Activated gamma-delta T cell treated with Interleukin-2 at 50 U/mL for 16 hours (primary cell): ENCODE results near the gene SHTN1.

Experiments
- DNase-seq: peaks from one replicate; pipeline ENCODE4 v3.0.0-alpha.2; 2020

SHTN1 gene

DNA sequence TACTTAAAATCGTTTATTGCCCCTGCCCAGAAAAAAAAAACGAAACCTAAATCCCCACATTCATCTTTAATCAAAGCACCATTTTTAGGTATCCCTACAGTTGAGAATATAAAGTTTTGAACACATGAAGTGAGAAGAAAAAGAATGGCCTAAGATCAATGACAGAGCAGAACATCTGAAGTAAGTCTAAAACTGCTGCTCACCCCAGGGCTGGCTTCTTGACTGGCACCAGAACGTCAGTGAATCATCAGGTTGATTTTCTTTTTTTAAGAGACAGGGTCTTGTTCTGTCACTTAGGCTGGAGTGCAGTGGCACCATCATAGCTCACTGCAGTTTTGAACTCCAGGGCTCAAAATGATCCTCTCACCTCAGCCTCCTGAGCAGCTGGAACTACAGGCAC is 24.9 kb downstream of the SHTN1 start:
- no peak for DNase-seq

DNA sequence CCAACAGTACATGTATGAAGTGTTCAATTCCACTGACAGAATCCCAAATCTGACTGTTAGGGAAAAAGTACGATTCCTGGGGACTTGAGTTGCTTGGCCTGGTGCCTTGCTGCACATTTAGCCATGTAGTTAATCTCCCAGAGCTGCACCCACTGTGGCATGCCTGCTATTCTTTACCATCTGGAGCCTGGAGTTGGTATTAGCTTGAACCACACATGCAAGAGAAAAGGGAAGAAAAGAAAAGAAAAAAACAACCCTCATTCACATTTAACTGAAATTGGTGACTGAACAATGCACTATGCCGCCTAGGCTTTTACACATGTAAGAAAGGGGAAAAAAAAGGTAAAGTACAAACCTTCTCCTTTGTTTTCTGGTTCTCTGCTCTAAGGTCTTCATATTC is 26.1 kb downstream of the SHTN1 start:
- DNase-seq, result no peak

DNA sequence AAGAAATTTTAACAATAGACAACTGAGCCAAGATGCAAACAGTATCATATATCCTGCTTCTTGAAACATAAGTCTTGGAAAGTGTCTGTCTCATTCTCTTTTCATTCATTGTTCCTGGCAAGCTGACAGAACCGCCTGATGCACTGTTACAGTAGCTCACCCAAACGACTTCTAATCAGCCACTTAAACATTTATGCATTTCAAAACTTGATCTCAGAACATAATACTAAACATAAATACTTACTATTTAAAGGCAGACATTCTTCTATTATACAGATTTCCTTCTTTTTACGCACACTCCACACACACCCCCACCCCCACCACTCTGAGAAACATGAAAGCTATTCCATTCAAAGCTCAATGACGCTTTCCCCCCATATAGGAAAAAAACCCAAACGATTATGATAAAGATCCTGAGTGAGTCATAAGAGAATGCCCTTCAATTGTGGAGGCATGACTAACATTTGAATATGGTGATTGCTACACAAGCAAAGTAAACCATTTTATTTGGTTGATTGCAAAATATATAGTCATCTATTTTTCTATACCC is 30.5 kb downstream of the SHTN1 start:
- DNase-seq, result no peak

DNA sequence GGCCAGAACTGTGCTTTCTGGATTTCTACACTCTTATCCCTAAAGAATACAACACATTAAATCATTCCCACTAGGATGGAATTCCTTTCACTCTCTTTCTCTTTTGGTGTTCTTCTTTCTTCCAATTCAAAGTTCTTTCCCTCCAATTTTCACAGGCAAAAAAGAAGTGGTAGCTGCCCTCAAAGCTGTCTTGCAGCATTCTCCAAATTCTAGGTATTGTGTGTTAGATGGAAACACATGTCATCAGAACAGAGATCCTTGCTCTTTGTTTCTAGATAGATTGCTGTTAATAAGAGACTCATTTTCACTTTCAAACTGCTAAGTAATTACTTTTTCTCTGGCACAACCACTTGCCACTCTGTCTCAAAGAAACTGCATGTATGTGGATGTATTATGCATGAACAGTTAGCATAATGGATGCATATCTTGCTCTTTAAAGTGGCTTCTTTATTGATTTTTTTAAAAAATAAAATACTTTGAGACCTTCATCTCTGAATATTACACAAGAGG is 31.0 kb downstream of the SHTN1 start:
- no peak for DNase-seq

DNA sequence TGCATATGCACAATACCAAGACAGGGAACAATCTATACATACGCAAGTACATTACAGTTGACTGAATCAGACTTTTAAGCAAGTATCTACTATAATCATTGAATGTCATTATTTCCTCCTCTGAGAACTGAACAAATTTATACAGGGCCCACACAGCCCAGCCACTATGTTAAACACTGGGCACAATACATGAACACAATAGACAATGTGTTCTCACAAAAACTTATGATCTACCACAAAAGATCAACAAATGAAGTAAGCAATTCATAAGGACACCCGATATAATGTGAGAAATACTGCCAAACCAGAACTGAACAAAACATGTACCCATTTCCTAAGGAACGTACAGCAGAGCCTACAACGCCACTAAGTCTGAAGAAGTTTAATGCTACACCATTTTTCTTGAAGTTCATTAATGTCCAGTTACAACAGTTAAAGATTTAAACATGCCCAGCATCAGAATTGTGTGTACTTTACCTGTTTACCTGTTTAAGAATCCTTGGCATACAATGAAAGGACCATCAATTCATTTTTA is 31.5 kb downstream of the SHTN1 start:
- DNase-seq, result no peak

DNA sequence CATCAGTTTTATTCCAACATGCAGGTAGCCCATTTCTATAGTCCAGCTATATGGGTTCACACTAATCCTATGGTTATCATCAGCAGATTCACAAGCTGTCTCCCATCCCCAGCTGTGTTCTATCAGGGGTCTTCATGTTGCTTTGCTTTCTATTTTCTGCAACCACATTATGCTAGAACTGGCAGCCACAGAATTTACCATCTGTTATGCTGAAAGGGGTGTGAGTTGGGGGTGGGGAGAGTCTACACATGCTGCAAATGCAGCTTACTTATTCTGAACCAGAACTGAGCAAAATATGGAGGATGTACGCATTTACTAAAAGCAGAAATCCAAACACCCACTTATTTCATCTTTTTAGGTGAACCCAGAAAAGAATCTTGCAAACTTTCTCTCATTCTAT is 32.9 kb downstream of the SHTN1 start:
- no peak for DNase-seq

DNA sequence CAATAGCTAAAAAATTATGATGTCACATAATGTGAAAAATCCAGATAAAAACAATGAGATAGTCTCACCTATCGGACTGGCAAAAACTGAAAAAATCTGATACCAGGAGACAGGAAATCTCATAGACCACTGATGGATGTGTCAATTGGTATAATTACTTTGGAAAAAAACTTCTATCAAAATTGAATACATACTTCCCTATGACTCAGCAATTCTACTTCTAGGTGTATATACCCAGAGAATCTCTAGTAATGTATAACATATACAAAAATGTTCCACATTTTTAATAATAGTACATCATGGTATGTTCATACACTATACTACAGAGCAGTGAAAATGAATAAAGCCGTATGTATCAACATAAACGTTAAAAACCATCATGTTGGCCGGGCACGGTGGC is 34.9 kb downstream of the SHTN1 start:
- DNase-seq, result no peak

DNA sequence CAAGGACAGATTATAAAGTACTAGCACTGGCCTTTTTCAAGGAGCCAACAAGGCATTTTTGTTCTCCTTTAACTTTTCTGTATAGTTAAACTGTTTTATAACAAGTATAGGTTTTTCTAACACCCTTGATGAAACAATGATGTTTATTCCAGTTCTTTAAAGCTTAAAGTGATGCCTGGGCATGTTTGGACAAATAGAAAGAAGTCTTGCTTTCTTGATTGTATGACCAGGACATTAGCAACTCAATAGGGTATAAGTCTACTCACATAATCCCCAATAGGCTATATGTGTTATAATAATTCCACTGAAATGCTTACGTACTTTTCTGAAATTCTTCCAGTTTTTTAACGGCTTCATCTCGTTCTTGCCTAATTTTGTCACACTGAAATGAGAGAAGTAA is 36.7 kb downstream of the SHTN1 start:
- no peak for DNase-seq

DNA sequence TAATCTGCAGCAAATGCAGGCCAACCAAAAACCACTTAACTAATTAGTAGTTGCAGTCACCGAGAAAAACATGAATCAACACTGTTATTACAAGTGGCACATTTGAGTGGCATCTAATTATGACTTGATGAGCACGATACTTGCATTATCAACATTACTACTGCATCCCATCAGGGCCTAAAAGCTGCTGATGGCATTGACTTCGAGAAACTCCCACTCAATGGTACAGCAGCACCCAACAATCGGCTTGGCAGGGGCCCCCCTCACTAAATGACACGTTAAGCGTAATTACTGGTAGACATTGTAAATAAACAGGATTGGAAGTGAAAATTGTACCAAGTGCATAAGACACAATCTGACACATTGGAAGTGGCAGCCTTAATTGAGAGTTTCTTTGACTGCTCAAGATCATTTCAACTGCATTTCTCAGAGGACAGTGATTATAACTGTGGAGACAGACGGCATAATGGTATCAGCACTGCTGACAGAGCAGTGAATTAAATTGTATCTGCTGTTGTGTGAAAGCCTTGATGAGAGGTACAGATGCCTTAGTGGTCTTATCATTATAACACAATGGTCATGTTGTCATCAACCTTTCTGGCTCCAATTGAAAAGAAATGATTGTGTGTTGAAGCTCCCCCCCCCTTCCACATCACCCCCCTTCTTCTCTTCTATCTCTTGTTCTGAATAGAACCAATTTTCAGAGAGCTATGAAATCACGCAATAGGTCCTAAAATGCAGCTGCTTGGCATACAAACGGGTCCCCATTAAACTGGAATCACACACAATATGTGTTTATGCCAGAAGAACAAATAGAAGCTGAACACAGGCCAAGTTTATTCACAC is 43.4 kb downstream of the SHTN1 start:
- DNase-seq, result no peak

DNA sequence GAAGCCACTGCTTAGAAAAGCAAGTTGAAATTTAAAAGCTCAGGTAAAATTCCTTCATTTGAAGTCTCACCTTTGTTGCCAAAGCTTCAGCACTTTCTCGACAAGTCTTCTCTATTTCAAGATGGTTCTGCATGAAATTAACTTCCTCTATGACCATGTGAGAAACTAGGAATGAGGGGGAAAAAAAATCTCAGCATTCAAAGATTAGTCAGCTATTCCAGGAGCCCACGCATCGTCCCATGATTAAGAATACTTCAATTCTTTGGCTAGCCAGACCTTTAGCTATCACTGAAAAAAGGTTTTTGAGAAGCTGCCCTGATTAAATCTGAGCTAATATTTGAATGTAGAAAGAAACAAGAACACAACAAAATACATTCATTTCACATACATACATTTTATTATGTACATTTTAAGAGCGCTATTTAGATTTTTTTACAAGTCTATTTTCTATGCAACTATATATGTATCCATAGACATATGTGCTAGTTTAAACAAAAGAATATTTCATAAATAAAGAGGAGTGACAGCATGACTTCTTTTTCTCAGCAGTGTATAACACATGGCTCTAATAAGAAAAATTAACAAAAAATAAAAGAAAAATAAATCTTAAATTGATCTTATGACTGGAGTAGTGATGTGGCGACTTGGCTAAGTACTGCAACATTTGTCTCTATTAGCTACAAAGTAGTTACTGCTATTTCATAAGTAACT is 44.8 kb downstream of the SHTN1 start:
- no peak for DNase-seq

DNA sequence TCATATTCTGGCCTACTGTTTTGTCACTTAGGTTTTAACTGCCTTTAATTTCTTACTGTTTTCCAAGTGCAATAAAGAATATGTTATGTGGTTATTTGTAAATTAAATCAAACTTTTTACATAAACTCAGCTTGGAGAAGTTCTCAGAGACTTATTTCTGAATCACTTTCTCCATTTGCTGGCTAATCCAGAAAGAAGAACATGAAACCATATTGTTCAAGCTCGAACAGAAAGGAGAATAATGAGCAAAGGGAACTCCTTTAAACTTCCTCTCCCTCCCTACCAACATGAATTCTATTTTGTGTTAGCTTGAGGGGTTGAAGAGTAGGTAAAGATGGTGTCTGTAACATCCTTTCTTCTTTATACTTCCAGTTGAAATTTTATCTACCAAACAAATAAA is 52.3 kb downstream of the SHTN1 start:
- no peak for DNase-seq

DNA sequence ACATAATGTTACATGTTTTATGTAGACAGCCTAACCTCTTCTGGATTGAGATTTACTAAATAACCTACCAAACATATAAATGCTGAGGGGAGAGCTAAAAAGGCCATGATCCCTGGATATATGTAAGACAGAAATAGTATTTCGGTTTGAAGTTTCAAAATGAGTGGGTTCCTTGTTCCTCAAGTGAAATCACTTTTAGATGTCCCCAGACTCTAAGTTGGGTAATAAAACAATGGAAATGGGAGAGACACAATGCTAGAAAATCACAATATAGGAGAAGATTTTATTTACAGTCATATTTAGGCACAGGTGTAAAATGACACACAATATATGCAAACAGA is 56.5 kb downstream of the SHTN1 start:
- DNase-seq, result no peak

DNA sequence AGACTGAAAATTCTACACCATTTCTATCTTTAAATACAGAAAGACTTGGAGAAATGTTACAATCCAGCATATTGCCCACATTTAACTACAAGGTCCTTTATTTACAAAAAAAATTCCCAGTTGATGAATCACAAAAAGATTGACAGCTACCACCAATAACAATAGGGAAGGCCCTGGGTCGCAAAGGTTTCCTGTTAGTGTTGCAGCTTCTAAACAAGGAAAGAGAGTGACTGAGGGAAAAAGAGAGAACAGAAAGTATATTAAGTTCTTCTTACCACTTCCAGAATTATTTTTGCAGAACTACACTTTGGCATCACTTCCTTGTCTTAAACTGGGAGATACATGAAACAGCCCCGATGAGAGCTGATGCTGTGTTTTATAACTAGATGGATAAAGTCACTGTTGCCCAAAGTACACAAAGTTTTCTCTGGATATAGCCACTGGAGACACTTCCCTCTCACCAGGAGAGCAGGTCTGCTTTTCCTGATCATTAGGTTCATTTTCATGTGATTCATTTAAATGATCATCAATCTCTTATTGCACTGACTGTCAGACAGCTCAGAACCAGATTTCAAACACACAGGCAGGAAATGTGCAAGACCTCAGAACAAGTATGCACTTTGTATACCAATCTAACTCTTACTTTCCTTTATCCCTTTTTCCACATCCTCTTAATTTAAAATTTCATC is 57.0 kb downstream of the SHTN1 start:
- DNase-seq, result no peak

DNA sequence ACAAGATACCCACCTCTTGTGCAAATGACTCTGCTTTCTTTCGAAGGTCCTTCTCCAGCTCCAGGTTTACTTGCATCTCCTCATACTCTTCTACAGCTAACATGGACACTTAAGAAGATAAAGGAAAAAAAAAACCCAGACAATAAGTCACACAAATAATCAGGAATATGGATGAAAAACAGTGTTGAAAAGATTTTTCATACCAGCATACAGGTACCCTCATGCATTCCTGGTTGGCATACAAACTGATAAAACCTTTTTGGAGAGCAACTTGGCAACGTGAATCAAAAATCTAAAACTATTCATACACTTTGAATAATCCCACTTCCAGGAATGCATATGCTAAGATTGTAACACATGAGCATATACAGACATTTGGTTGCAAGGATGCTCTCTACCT is 60.1 kb downstream of the SHTN1 start:
- no peak for DNase-seq

DNA sequence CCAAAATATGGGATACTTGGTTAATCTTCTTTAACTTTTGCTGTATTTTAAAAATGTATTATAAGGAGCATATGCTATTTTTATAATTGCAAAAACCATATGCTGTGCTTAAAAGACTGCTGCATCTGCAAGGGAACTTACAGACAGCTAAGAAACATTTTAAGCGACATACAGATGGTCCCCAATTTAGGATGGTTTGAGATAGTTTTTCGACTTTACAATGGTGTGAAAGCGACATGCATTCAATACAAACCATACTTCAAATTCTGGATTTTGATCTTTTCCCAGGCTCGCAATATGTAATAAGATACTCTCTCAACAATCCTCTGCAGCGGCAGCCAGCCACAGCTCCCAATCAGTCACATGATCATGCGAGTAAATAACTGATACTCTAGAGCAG is 73.2 kb downstream of the SHTN1 start:
- DNase-seq, result no peak

DNA sequence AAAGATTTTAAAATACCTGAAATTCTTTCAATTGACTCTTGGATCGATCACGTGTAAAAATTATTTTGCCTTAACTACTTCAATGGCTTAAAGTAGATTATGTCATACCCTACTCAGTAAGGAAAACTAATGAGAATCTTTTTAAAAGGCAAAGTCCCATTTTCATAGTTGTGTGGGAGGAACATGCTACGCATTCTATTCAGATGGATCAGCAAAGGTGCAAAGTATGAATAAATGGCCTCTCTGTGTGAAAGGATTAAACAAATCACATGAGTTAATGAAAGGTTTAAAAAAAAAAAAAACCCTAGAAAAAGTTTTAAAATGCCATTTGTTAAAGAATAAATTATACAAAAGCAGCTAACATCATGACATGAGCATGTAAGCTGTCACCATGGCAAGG is 78.6 kb downstream of the SHTN1 start:
- DNase-seq, result no peak

DNA sequence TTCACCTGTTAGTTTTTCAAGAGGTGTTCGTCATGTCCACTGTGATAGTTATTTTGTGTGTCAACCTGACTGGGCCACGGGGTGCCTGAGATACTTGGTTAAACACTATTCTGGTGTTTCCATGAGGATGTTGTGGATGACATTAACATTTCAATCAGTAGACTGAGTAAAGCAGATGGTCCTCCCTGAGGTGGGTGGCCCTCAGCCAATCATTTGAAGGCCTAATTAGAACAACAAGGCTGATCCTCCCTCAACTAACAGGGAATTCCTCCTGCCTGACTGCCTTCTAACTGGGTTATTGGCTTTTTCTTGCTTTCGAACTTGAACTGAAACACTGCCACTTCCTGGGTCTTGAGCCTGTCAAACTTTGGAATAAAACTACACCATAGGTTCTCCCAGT is 79.9 kb downstream of the SHTN1 start:
- no peak for DNase-seq

DNA sequence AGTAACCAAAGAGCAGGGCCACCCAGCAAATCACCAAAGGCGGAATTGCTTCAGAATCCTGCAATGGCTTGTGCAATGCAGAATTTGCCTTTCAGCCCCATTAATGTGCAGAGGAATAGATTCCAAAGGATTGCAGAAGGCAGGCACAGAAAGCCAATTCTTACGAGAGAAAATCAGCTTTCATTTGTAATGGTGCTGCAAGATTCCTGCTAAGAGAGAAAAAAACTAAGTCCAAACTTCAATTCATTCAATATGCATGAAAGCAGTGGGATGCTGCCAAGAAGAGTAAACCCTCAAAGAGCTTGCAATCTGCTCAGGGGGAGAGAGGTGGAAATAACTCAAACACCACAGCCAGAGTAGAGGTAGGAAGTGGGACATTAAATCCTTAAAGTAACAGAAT is 85.3 kb downstream of the SHTN1 start:
- DNase-seq, result no peak

DNA sequence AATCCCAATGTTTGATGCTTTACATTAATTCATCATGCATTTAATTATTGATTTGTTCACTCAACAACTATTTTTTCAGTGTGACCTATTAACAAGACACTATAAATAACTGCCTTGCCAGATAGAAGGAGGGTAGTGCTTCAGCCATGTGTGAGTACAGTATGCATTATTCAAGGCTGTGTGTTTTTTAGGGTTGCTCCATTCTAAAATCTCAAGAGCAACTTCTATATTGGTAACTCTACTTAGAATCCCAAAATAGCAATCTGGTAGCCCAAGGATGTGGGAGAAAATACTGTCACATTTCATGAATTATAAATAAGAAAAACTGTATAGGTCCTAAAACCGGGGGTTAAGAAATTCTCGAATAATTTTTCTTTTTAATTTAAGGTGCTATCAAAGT is 85.8 kb downstream of the SHTN1 start:
- DNase-seq, result no peak

DNA sequence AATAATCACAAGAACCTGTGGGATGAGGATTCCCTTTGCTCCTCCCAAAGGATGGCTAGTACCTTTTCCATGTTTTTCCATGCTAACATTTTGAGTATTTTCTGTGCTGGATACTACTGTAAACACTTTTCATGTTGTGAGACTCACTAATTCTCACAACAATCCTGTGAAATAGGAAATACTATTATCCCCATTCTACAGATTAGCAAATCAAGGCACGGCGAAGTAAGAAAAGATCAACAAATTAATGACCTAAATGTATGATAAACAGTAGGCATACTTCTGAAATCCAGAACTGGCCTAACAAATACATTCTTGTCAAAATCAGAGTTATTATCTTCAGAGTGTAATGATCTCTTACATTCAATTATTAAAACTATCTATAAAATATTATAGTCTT is 86.4 kb downstream of the SHTN1 start:
- no peak for DNase-seq

DNA sequence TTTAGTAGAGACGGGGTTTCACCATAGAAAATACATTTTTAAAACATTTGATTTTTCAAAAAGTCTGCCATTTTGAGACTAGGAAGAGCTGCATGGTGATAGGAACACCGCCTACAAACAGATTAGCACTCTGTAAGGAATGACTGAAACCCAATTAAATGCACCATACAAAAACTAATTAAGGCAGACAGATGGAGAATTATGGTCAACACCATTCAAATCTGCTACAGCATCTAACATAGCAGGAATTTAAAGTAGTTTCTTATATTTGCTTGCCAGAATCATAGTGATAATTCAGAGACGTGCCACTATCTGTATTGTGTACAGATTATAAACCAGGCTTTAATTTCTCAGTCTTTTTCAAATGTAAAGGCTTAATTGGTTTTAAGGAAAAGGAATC is 87.5 kb downstream of the SHTN1 start:
- no peak for DNase-seq

DNA sequence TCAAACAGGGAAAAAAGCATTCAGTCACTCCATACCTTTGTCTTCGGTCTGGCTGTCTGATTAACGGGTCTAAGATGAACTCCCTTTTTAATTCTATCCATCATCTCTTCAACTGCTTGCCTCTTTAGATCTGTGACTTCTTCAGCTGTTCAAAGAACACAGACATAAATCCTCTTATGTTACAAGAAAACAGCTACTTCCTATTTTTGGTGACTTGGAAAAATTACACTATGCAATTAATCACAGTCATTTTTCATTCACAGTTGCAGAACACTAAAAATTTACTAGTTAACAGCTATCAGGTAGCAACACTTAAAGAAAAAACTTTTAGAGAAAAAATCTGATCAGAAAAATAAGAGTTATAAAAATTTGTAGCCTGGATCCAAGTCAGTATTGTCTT is 89.6 kb downstream of the SHTN1 start:
- DNase-seq, result no peak

DNA sequence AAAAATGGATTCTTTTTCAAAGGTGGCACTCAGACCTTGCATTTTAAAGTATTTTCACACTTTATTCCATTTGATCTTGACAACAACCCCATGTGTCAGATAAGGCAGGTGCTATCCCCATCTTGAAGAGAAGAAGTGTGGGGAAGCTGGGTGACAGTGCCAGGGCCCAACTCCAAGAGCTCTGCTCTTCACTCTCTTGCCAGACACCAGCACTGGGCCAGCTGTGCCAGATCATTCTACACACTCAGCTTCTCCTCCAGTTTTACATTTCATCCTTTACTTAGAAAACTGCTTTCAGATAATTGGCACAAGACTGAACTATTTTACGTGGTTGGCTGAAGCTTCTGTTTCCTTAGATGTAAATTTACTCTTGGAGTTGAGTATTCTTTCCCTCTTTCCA is 91.3 kb downstream of the SHTN1 start:
- DNase-seq, result no peak
